ENCODE measurements around the gene METTL16. TPM values are rescaled to one million over a fixed set of nuclear protein-coding genes. Genes with fewer than 3 reads are reported as not detected.

The METTL16 gene
- total RNA-seq, 1 experiment from 2014 or later: 37.6 TPM

GRCh38 chr17:2388683-2389055, 123.0 kb downstream of the METTL16 start:
- Histone ChIP-seq H3K27me3 (ENCODE audit: insufficient read depth, low read length) (no peaks in the 10 kb centered on the region), H3K4me2 (ENCODE audit: low read length) (no peak overlapping the region), H3K9me3 (ENCODE audit: control insufficient read depth in 1 of 2, insufficient read depth in 1 of 2, low read depth in 1 of 2, low read length in 2 of 2) (no peaks in the 10 kb centered on the region), H2AFZ (ENCODE audit: low read depth, low read length, poor library complexity, severe bottlenecking) (no peak overlapping the region), H3K9ac (ENCODE audit: low read length) (no peak overlapping the region), H3K4me1 (ENCODE audit: control insufficient read depth in 1 of 2, insufficient read depth in 2 of 2, low read length in 2 of 2) (peaks cover 11 to 38% of the 10 kb centered on the region in 2 experiments), H3K9me2 (ENCODE audit: insufficient read depth) (no peaks in the 10 kb centered on the region), H3K27ac (ENCODE audit: low read depth, low read length) (no peak overlapping the region), H3K79me2 (ENCODE audit: insufficient read depth, low read length) (peaks cover 13% of the 10 kb centered on the region), H4K20me1 (ENCODE audit: insufficient read depth) (no peaks in the 10 kb centered on the region), H3K36me3 (ENCODE audit: control insufficient read depth in 1 of 2, insufficient read depth in 2 of 2, low read length in 2 of 2) (peaks cover 0 to 3% of the 10 kb centered on the region in 2 experiments; a peak in 1 of 4 replicates), H3K4me3 (replicated peaks in 1 of 2; ENCODE audit: low read depth in 1 of 2, low read length in 2 of 2) (no peak overlapping the region)
- ATAC-seq (no peak), DNase-seq (ENCODE audit: low read depth, low spot score) (no peak)
- no TSS peak for BruUV-seq (replicated peaks)
- TF ChIP-seq CTCF (IDR thresholded peaks at IDR 0.05 in 2 of 3, conservative IDR thresholded peaks at IDR 0.05 in 1 of 3; ENCODE audit: borderline replicate concordance in 1 of 3, insufficient read depth in 1 of 3, low read depth in 2 of 3, low read length in 2 of 3): peak in 1 of 3 experiments; percentile 29; a peak in 3 of 6 replicates
- TF ChIP-seq CBX3 (IDR thresholded peaks at IDR 0.05; ENCODE audit: low read depth): no peak
- no peak for TF ChIP-seq ATF3 (IDR thresholded peaks at IDR 0.05)
- TF ChIP-seq EZH2phosphoT487 (IDR thresholded peaks at IDR 0.05; ENCODE audit: borderline replicate concordance): no peak
- POLR2A ChIA-PET: no interaction called here
- RAD21 ChIA-PET (ENCODE audit: low non-redundant PET in 1 of 2, low total read pairs in 2 of 2, uncharacterized antibody in 2 of 2, unreplicated experiment in 2 of 2): no interaction called here
- CTCF ChIA-PET: interaction anchor here (1.1 kb wide), 1 partner anchor 28 kb away, joined by 5 read pairs; no protein-coding TSS in a partner anchor
- intact Hi-C loops (cut with micrococcal nuclease): no loop called here

- RAD21 ChIA-PET (ENCODE audit: low non-redundant PET in 1 of 2, low total read pairs in 2 of 2, uncharacterized antibody in 2 of 2, unreplicated experiment in 2 of 2): no interaction called here
- no TSS peak for BruUV-seq (replicated peaks)
- no peak overlapping the region for H3K4me3 ChIP-seq (replicated peaks in 1 of 2; ENCODE audit: low read depth in 1 of 2, low read length in 2 of 2)
- no peak for TF ChIP-seq FOSL1 (IDR thresholded peaks at IDR 0.05; ENCODE audit: low read depth)
- TF ChIP-seq MAX (IDR thresholded peaks at IDR 0.05): no peak
- no peak for TF ChIP-seq ZBTB33 (IDR thresholded peaks at IDR 0.05; ENCODE audit: extremely low read depth, insufficient replicate concordance, low read length)
- no peak for TF ChIP-seq EZH2 (IDR thresholded peaks at IDR 0.05)
- no peak for TF ChIP-seq ELF1 (IDR thresholded peaks at IDR 0.05; ENCODE audit: borderline replicate concordance, low read depth)
- TF ChIP-seq ATF3 (IDR thresholded peaks at IDR 0.05): no peak
Observed at GRCh38 chr17:2388020-2388682, 123.5 kb downstream of the METTL16 start.

More at GRCh38 chr17:2388020-2388682, 123.5 kb downstream of the METTL16 start:
- H3K9ac ChIP-seq (ENCODE audit: low read length): no peak overlapping the region
- peaks cover 0 to 3% of the 10 kb centered on the region in 2 experiments; a peak in 1 of 4 replicates for H3K36me3 ChIP-seq (ENCODE audit: control insufficient read depth in 1 of 2, insufficient read depth in 2 of 2, low read length in 2 of 2)
- ATAC-seq (no peak), DNase-seq (ENCODE audit: low read depth, low spot score) (no peak)
- ChIA-PET POLR2A (no interaction called here), CTCF (interaction anchor here (1.1 kb wide), 1 partner anchor 28 kb away, joined by 5 read pairs; no protein-coding TSS in a partner anchor)
- peaks cover 13% of the 10 kb centered on the region for H3K79me2 ChIP-seq (ENCODE audit: insufficient read depth, low read length)
- no peaks in the 10 kb centered on the region for H4K20me1 ChIP-seq (ENCODE audit: insufficient read depth)
- H3K9me2 ChIP-seq (ENCODE audit: insufficient read depth): no peaks in the 10 kb centered on the region
- intact Hi-C loops (cut with micrococcal nuclease): no loop called here
- H2AFZ ChIP-seq (ENCODE audit: low read depth, low read length, poor library complexity, severe bottlenecking): no peak overlapping the region
- peaks cover 11 to 33% of the 10 kb centered on the region in 2 experiments for H3K4me1 ChIP-seq (ENCODE audit: control insufficient read depth in 1 of 2, insufficient read depth in 2 of 2, low read length in 2 of 2)
- no peaks in the 10 kb centered on the region for H3K27me3 ChIP-seq (ENCODE audit: insufficient read depth, low read length)
- H3K9me3 ChIP-seq (ENCODE audit: control insufficient read depth in 1 of 2, insufficient read depth in 1 of 2, low read depth in 1 of 2, low read length in 2 of 2): no peaks in the 10 kb centered on the region
- H3K4me2 ChIP-seq (ENCODE audit: low read length): no peak overlapping the region
- no peak overlapping the region for H3K27ac ChIP-seq (ENCODE audit: low read depth, low read length)

Measured in HCT116 (cell line).